HG02885 (cell line): Measurements from ENCODE around the gene ARHGAP26.

ENCODE experiments used
- ATAC-seq: cut with Tn5 transposase; IDR thresholded peaks from one replicate; pipeline ENCODE4 v1.9.1; 2021; ENCODE audit warnings: mild to moderate bottlenecking; ENCODE audit not compliant: unreplicated experiment, poor library complexity

ARHGAP26 gene

GRCh38 chr5:143164557-143164956 is 394.4 kb downstream of the ARHGAP26 start:
- ATAC-seq = no peak

GRCh38 chr5:143165049-143165880 is 395.1 kb downstream of the ARHGAP26 start:
- no peak for ATAC-seq

- ATAC-seq = no peak
Observed at GRCh38 chr5:143166090-143166489, 395.9 kb downstream of the ARHGAP26 start.

- ATAC-seq = no peak
Observed at GRCh38 chr5:143166661-143167420, 396.7 kb downstream of the ARHGAP26 start.

GRCh38 chr5:143168171-143168741 is 398.1 kb downstream of the ARHGAP26 start:
- ATAC-seq = no peak

GRCh38 chr5:143168921-143169810 is 399.0 kb downstream of the ARHGAP26 start:
- no peak for ATAC-seq

- ATAC-seq = no peak
Observed at GRCh38 chr5:143170104-143170503, 399.9 kb downstream of the ARHGAP26 start.

GRCh38 chr5:143170977-143171376 is 400.8 kb downstream of the ARHGAP26 start:
- ATAC-seq = no peak

GRCh38 chr5:143172739-143173138 is 402.6 kb downstream of the ARHGAP26 start:
- no peak for ATAC-seq

GRCh38 chr5:143173139-143173889 is 403.1 kb downstream of the ARHGAP26 start:
- ATAC-seq = no peak

GRCh38 chr5:143174714-143175398 is 404.7 kb downstream of the ARHGAP26 start:
- peak; percentile 71 for ATAC-seq

- no peak for ATAC-seq
Observed at GRCh38 chr5:143176048-143176447, 405.9 kb downstream of the ARHGAP26 start.

- no peak for ATAC-seq
Observed at GRCh38 chr5:143177263-143177983, 407.2 kb downstream of the ARHGAP26 start.

- ATAC-seq = no peak
Observed at GRCh38 chr5:143179126-143179740, 409.1 kb downstream of the ARHGAP26 start.

- no peak for ATAC-seq
Observed at GRCh38 chr5:143180751-143181150, 410.6 kb downstream of the ARHGAP26 start.

- no peak for ATAC-seq
Observed at GRCh38 chr5:143181173-143181572, 411.0 kb downstream of the ARHGAP26 start.

GRCh38 chr5:143182106-143182505 is 411.9 kb downstream of the ARHGAP26 start:
- ATAC-seq = no peak
